Astrocyte of the hippocampus (primary cell): Measurements from ENCODE around the gene SNAI3.
A peak's percentile ranks its signal among the peaks of the same experiment; 100 is the strongest.

Source experiments
- DNase-seq: peaks from one replicate; pipeline ENCODE4 v3.0.0; 2011; ENCODE audit warnings: low read depth, low spot score

The SNAI3 gene

GRCh38 chr16:88651276-88651988, 34.9 kb downstream of the SNAI3 start:
- DNase-seq, result peak; percentile 25

GRCh38 chr16:88650749-88651275, 35.5 kb downstream of the SNAI3 start, which contains the start of gene CYBA:
Gene CYBA (minus strand): TSS chr16:88651053. CDS start chr16:88651013, 40 bp downstream.
- DNase-seq, result peak; percentile 76

GRCh38 chr16:88649924-88650748, 36.2 kb downstream of the SNAI3 start:
- peak; percentile 53 for DNase-seq

GRCh38 chr16:88649195-88649923, 36.9 kb downstream of the SNAI3 start:
- no peak for DNase-seq

GRCh38 chr16:88647178-88648070, 38.9 kb downstream of the SNAI3 start:
- no peak for DNase-seq

GRCh38 chr16:88646345-88647034, 39.8 kb downstream of the SNAI3 start:
- no peak for DNase-seq

GRCh38 chr16:88645941-88646340, 40.4 kb downstream of the SNAI3 start:
- no peak for DNase-seq

- no peak for DNase-seq
Observed at GRCh38 chr16:88645455-88645854, 40.9 kb downstream of the SNAI3 start.

GRCh38 chr16:88643644-88643932, 42.7 kb downstream of the SNAI3 start:
- no peak for DNase-seq

GRCh38 chr16:88642881-88643643, 43.2 kb downstream of the SNAI3 start:
- DNase-seq, result no peak

- no peak for DNase-seq
Observed at GRCh38 chr16:88640498-88641247, 45.6 kb downstream of the SNAI3 start.

- DNase-seq, result no peak
Observed at GRCh38 chr16:88640039-88640495, 46.2 kb downstream of the SNAI3 start.

- DNase-seq, result no peak
Observed at GRCh38 chr16:88639231-88640038, 46.9 kb downstream of the SNAI3 start.

- DNase-seq, result no peak
Observed at GRCh38 chr16:88638323-88639230, 47.7 kb downstream of the SNAI3 start, which contains the start of gene IL17C. Gene IL17C (plus strand): TSS chr16:88638572. CDS start chr16:88638642, 70 bp downstream.

GRCh38 chr16:88636488-88637265, 49.6 kb downstream of the SNAI3 start:
- DNase-seq, result no peak

GRCh38 chr16:88635671-88636319, 50.5 kb downstream of the SNAI3 start:
- no peak for DNase-seq
